ENCODE measurements around the gene BRCA1. TPM values are rescaled to one million over a fixed set of nuclear protein-coding genes. Genes with fewer than 3 reads are reported as not detected.

The BRCA1 gene
- total RNA-seq, 2 experiments from 2014 or later, result 1.2 to 1.3 TPM

DNA sequence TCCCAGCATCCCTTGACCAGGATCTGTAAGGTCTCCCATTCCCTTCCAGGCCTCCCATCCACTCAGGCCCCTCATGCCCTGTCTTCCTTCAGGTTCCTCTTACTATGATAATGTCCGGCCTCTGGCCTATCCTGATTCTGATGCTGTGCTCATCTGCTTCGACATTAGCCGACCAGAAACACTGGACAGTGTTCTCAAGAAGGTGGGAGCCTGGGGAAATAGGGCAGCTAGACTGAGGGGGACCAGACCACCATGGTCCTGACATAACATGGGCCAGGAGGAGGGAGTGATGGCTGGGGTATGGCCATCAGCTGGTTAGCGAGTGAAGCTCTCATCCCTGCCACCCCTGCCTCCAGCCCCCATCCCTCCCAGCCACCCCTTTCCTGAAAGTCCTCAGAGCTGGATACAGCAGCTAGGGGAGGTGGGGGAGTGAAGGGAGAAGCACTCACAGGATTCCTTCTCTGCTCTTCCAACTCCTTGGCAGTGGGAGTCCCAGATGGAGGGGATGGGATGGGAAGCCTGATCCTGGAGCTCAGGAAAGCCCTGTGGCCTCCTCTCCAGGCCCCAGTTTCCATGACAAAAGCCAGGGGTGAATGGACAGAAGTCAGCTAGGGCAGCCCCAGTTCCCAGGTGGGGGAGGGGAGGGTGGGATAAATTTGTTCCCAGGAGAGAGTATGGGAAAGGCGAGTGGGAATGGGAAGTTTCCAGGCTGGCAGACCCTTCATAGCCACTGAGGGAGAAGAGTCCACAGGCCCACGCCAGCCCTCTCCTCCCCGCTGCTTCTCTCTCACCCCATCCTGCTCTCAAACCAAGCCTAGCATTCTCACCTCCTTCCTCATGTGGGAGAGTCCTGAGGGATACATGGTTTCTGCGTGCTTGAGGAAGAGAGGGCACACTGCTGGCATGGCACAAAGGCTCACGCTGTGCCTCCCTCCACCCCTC is 97.8 kb downstream of the BRCA1 start:
- Mint-ChIP-seq H3K36me3 (ENCODE audit: low read depth) (no peaks in the 10 kb centered on the region), H3K4me1 (ENCODE audit: low read depth) (peaks cover 9% of the 10 kb centered on the region), H3K27me3 (no peaks in the 10 kb centered on the region), H3K9me3 (no peaks in the 10 kb centered on the region), H3K4me3 (peak overlapping the region; percentile 73), H3K27ac (no peak overlapping the region)
- H3K9me3 ChIP-seq (ENCODE audit: control insufficient read depth in 1 of 2, insufficient read depth in 1 of 2, low read length in 2 of 2), result no peaks in the 10 kb centered on the region
- CTCF ChIA-PET, result interaction anchor here (1.2 kb wide), 1 partner anchor 29 kb away, joined by 4 read pairs; the partner anchor contains the start of gene RPL27
- no peaks in the 10 kb centered on the region for H3K27me3 ChIP-seq (ENCODE audit: control insufficient read depth in 1 of 2, insufficient read depth in 2 of 2, low read length in 2 of 2)
- TF ChIP-seq CTCF (IDR thresholded peaks at IDR 0.05), result no peak
- intact Hi-C loops (cut with DNase I, micrococcal nuclease), result loop anchor here (5.0 to 10.0 kb wide), 3 partner anchors 97 to 140 kb away; partner anchors contain the start of gene BRCA1 (in 2 of the 2)
- peaks cover 27% of the 10 kb centered on the region for H3K4me1 ChIP-seq (ENCODE audit: insufficient read depth, low read length)
- H3K36me3 ChIP-seq (ENCODE audit: insufficient read depth, low read length), result no peaks in the 10 kb centered on the region
- no peak overlapping the region for H3K27ac ChIP-seq (ENCODE audit: low read depth in 1 of 2, low read length in 2 of 2)
- POLR2A ChIA-PET, result no interaction called here
- no peak for ATAC-seq (ENCODE audit: poor library complexity)
- H3K4me3 ChIP-seq (ENCODE audit: low read length), result no peak overlapping the region
- peak in 1 of 14 experiments; percentile 18 for DNase-seq

DNA sequence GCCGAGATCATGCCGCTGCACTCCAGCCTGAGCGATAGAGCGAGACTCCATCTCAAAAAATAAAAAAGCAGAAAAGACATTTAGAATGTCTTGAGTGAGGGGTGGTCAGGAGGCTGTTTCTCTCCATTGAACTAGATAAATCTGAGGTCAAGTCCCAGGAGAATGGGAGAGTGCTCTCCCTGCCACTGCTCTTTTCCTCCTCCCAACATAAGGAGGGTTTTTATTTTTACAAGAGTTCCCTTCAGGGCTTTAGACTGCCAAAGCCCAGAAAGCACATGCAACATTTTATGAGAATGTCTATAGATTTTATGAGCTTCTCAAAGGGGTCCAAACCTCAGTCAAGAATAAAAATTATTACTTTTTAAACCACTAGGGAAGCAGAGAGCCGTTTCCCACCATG is 98.6 kb downstream of the BRCA1 start:
- peaks cover 12% of the 10 kb centered on the region for H3K4me1 Mint-ChIP-seq (ENCODE audit: low read depth)
- H3K4me3 Mint-ChIP-seq, result peak overlapping the region; percentile 75
- POLR2A ChIA-PET, result interaction anchor here (1.5 kb wide), 1 partner anchor 341 kb away, joined by 3 read pairs; no protein-coding TSS in a partner anchor

More for the DNA sequence above, 98.6 kb downstream of the BRCA1 start:
- CTCF ChIA-PET, result interaction anchor here (1.2 kb wide), 1 partner anchor 28 kb away, joined by 4 read pairs; the partner anchor contains the start of gene RPL27
- H3K4me3 ChIP-seq (ENCODE audit: low read length), result no peak overlapping the region
- H3K9me3 Mint-ChIP-seq, result no peaks in the 10 kb centered on the region
- intact Hi-C loops (cut with DNase I, micrococcal nuclease), result loop anchor here (5.0 to 10.0 kb wide), 3 partner anchors 98 to 141 kb away; partner anchors contain the start of gene BRCA1 (in 2 of the 2)
- ATAC-seq (ENCODE audit: poor library complexity), result no peak
- no peaks in the 10 kb centered on the region for H3K27me3 ChIP-seq (ENCODE audit: control insufficient read depth in 1 of 2, insufficient read depth in 2 of 2, low read length in 2 of 2)
- H3K27me3 Mint-ChIP-seq, result no peaks in the 10 kb centered on the region
- no peak overlapping the region for H3K27ac Mint-ChIP-seq
- peak in 1 of 14 experiments; percentile 40 for DNase-seq
- no peaks in the 10 kb centered on the region for H3K9me3 ChIP-seq (ENCODE audit: control insufficient read depth in 1 of 2, insufficient read depth in 1 of 2, low read length in 2 of 2)
- no peaks in the 10 kb centered on the region for H3K36me3 Mint-ChIP-seq (ENCODE audit: low read depth)
- H3K4me1 ChIP-seq (ENCODE audit: insufficient read depth, low read length), result peaks cover 30% of the 10 kb centered on the region
- H3K27ac ChIP-seq (ENCODE audit: low read depth in 1 of 2, low read length in 2 of 2), result no peak overlapping the region
- no peak for TF ChIP-seq CTCF (IDR thresholded peaks at IDR 0.05)
- no peaks in the 10 kb centered on the region for H3K36me3 ChIP-seq (ENCODE audit: insufficient read depth, low read length)

Measured in CD4-positive, alpha-beta T cell (primary cell).